Osteocyte (in vitro differentiated cells): Measurements from ENCODE around the gene CRACR2B. TPM values are rescaled to one million over a fixed set of nuclear protein-coding genes. Genes with fewer than 3 reads are reported as not detected.

Experiments used
- DNase-seq: peaks from one replicate; pipeline ENCODE4 v3.0.0; 2021; ENCODE audit warnings: mixed read lengths; ENCODE audit not compliant: unreplicated experiment; ENCODE audit errors: extremely low spot score
- H3K27ac Mint-ChIP-seq: one replicate; pipeline ENCODE4 v1.8.0; 2021; ENCODE audit warnings: mild to moderate bottlenecking, mixed read lengths; ENCODE audit not compliant: unreplicated experiment
- H3K27me3 Mint-ChIP-seq: one replicate; pipeline ENCODE4 v1.8.0; 2021; ENCODE audit warnings: mixed read lengths; ENCODE audit not compliant: unreplicated experiment
- H3K36me3 Mint-ChIP-seq: one replicate; pipeline ENCODE4 v1.8.0; 2021; ENCODE audit warnings: mixed read lengths; ENCODE audit not compliant: unreplicated experiment
- H3K4me1 Mint-ChIP-seq: one replicate; pipeline ENCODE4 v1.8.0; 2021; ENCODE audit warnings: mixed read lengths; ENCODE audit not compliant: unreplicated experiment
- H3K4me3 Mint-ChIP-seq: one replicate; pipeline ENCODE4 v1.8.0; 2021; ENCODE audit warnings: mild to moderate bottlenecking, moderate library complexity, mixed read lengths; ENCODE audit not compliant: unreplicated experiment
- H3K9me3 Mint-ChIP-seq: one replicate; pipeline ENCODE4 v1.8.0; 2021; ENCODE audit warnings: mixed read lengths; ENCODE audit not compliant: unreplicated experiment
- CTCF ChIP-seq: fragments of 200-600 bp; sonication (generic); IDR thresholded peaks from 2 replicates; pipeline ENCODE4 v1.5.0; 2021; ENCODE audit warnings: antibody characterized with exemption, mild to moderate bottlenecking, moderate library complexity
- total RNA-seq: library from RNA; stranded (reverse); gene quantifications from 2 replicates; pipeline ENCODE4 v1.2.1, GENCODE V29; 2021

The CRACR2B gene
- total RNA-seq, 1 donor from 2014 or later = 4.2 TPM

GRCh38 chr11:799641-800316 lies 27.9 kb upstream of the CRACR2B start:
- H3K27ac Mint-ChIP-seq = no peak overlapping the region
- no peaks in the 10 kb centered on the region for H3K36me3 Mint-ChIP-seq
- no peak overlapping the region for H3K4me3 Mint-ChIP-seq
- H3K9me3 Mint-ChIP-seq = no peaks in the 10 kb centered on the region
- TF ChIP-seq CTCF = no peak
- H3K4me1 Mint-ChIP-seq = peaks cover 25% of the 10 kb centered on the region
- no peaks in the 10 kb centered on the region for H3K27me3 Mint-ChIP-seq
- no peak for DNase-seq

GRCh38 chr11:800473-800872 lies 27.2 kb upstream of the CRACR2B start:
- H3K4me3 Mint-ChIP-seq = no peak overlapping the region
- DNase-seq = no peak
- peaks cover 22% of the 10 kb centered on the region for H3K4me1 Mint-ChIP-seq
- H3K36me3 Mint-ChIP-seq = no peaks in the 10 kb centered on the region
- H3K27me3 Mint-ChIP-seq = no peaks in the 10 kb centered on the region
- H3K9me3 Mint-ChIP-seq = no peaks in the 10 kb centered on the region
- no peak for TF ChIP-seq CTCF
- no peak overlapping the region for H3K27ac Mint-ChIP-seq

DNA sequence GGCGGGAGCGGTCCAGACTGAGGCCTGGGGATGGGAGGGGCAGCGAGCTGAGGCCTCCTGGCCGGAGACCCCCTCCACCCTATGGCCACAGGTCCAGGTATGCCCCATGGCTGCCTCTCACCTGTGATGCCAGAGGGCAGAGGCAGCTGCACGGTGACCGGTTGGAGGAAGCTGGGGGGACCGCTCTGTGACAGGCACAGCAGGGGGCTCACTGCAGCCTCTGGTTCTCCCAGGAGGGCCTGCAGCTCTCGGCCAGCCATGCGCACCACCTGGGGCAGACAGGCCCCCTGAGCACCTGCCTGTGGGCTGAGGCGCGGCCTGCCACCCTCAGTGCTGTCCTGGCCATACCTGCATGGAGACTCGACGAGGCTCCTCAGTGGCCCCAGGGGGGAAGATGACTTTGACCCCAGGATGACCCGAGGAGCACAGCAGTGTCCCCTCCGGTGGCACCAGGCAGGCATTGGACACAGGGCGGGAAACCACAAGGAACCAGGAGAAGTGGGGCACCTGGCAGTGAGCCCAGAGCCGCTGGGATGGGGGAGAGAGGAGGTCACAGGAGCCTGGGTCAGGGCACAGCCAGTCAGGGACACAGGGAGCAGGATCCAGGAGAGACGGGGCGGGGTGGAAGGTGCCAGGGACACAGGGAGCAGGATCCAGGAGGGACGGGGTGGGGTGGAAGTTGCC lies 26.5 kb upstream of the CRACR2B start:
- H3K4me1 Mint-ChIP-seq = peaks cover 17% of the 10 kb centered on the region
- no peak overlapping the region for H3K4me3 Mint-ChIP-seq
- no peaks in the 10 kb centered on the region for H3K9me3 Mint-ChIP-seq
- no peaks in the 10 kb centered on the region for H3K36me3 Mint-ChIP-seq
- no peak for TF ChIP-seq CTCF
- DNase-seq = no peak
- no peak overlapping the region for H3K27ac Mint-ChIP-seq
- no peaks in the 10 kb centered on the region for H3K27me3 Mint-ChIP-seq

GRCh38 chr11:802018-802617 lies 25.6 kb upstream of the CRACR2B start:
- Mint-ChIP-seq H3K27ac (no peak overlapping the region), H3K36me3 (no peaks in the 10 kb centered on the region), H3K9me3 (no peaks in the 10 kb centered on the region), H3K4me1 (peaks cover 8% of the 10 kb centered on the region), H3K27me3 (no peaks in the 10 kb centered on the region), H3K4me3 (no peak overlapping the region)
- DNase-seq = no peak
- TF ChIP-seq CTCF = no peak
